ENCODE measurements around the gene STARD10. TPM values are rescaled to one million over a fixed set of nuclear protein-coding genes. Genes with fewer than 3 reads are reported as not detected.

STARD10 gene, protein sequence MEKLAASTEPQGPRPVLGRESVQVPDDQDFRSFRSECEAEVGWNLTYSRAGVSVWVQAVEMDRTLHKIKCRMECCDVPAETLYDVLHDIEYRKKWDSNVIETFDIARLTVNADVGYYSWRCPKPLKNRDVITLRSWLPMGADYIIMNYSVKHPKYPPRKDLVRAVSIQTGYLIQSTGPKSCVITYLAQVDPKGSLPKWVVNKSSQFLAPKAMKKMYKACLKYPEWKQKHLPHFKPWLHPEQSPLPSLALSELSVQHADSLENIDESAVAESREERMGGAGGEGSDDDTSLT
- total RNA-seq (2014; rRNA removed; shearing (Covaris generic)) (8.1 and 12.9 TPM in 2 replicates), total RNA-seq (2022) (10.4 and 12.1 TPM in 2 replicates), Bru-seq, nascent RNA (percentile 39 among the genes with signal in this experiment), BruChase-seq, experiment 1, labeled RNA remaining after a 6-hour chase (percentile 53 among the genes with signal in this experiment), BruChase-seq, experiment 2, labeled RNA remaining after a 2-hour chase (percentile 57 among the genes with signal in this experiment)
- long read RNA-seq, transcript STARD10-217 (3 exons, 506 nt) = minor isoform, 7 of 30 reads
- long read RNA-seq, transcript STARD10-201 (7 exons, 1,963 nt) = major isoform, 13 of 30 reads
- long read RNA-seq, partial matches to known transcripts = 0 of 30 reads
- long read RNA-seq, other reads (novel, unspliced or antisense) = 9 of 30 reads

DNA sequence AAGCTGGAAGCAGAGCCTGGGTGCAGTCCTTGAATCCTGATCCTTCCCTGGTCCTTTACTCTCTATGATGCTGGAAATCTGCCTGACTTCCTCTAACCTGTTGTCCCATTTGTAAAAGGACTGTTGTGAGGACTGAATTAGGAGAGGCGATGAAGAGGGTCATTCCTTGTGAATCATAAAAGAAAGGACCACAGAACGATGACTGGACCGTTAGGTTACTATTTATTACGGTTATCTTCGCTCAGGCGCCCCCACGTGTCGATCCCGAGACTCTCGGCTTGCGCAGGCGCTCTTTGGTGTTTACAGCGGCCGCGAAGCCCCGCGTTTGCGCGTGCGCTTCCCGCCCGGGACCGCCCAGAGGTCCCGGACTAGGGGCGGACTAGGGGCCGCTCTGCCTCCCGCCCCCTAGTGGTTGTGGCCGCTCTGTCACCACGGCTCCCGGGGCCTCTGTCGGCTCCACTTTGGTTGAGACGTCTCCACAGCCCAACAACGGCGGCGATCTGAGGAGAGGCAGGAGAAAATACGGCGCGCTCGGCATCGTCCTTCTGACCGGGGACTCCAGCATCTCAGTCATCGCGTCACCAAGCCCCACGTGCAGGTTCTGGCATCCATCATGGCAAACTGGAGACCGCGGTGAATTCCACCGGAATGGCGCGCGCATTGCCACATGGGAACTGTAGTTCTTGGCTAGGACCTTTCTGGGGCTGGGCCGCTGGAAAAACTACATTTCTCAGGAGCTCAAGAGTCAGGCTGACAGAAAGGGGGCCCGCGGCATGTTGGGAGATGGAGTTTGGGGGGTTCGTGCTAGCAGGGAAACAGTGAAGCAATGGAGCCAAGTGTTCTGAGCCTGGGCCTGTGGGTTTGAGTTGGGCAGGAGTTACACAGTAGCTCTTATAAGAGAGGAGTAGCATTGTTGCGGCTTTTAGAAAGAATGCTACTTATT, at the start of gene STARD10:
Gene STARD10, minus strand, starts transcription at position 623 of the 943 bp plus-strand sequence. CDS start 12,866 bp downstream, outside the sequence.
- CTCF ChIA-PET (ENCODE audit: unreplicated experiment) = interaction anchor here (0.6 to 2.1 kb wide), 13 partner anchors 22 to 571 kb away, joined by 3 to 18 read pairs (median 5); no protein-coding TSS in a partner anchor
- H3K27ac ChIP-seq (ENCODE audit: low read depth, low read length, poor library complexity, severe bottlenecking) = peak within 1 kb of the TSS; percentile 68
- peaks cover 30% of the 10 kb centered on the region for H3K4me1 ChIP-seq (ENCODE audit: insufficient read depth, low read length, poor library complexity, severe bottlenecking)
- POLR2A ChIA-PET = interaction anchor here (0.5 to 2.2 kb wide), 16 partner anchors 9 to 377 kb away, joined by 3 to 13 read pairs (median 4); partner anchors contain the start of gene FCHSD2
- TSS peak; percentile 73 for BruUV-seq (replicated peaks)
- peak within 1 kb of the TSS; percentile 70 for H3K4me3 ChIP-seq (ENCODE audit: low read depth, low read length, poor library complexity, severe bottlenecking)
- intact Hi-C loops (cut with micrococcal nuclease; ENCODE audit: unreplicated experiment) = loop anchor here (1.0 to 2.0 kb wide), 3 partner anchors 19 to 68 kb away; partner anchors contain the start of gene ARAP1
- no peaks in the 10 kb centered on the region for H3K36me3 ChIP-seq (ENCODE audit: insufficient read depth, low read length)
- H3K4me2 ChIP-seq (ENCODE audit: low read length) = peak within 1 kb of the TSS; percentile 79
- DNase-seq (ENCODE audit: low spot score) = peak; percentile 98
- no peak for TF ChIP-seq EZH2phosphoT487 (IDR thresholded peaks at IDR 0.05; ENCODE audit: borderline replicate concordance, low read depth, low read length)
- TF ChIP-seq, protein P1, sequence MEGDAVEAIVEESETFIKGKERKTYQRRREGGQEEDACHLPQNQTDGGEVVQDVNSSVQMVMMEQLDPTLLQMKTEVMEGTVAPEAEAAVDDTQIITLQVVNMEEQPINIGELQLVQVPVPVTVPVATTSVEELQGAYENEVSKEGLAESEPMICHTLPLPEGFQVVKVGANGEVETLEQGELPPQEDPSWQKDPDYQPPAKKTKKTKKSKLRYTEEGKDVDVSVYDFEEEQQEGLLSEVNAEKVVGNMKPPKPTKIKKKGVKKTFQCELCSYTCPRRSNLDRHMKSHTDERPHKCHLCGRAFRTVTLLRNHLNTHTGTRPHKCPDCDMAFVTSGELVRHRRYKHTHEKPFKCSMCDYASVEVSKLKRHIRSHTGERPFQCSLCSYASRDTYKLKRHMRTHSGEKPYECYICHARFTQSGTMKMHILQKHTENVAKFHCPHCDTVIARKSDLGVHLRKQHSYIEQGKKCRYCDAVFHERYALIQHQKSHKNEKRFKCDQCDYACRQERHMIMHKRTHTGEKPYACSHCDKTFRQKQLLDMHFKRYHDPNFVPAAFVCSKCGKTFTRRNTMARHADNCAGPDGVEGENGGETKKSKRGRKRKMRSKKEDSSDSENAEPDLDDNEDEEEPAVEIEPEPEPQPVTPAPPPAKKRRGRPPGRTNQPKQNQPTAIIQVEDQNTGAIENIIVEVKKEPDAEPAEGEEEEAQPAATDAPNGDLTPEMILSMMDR (conservative IDR thresholded peaks at IDR 0.05; ENCODE audit: low read length) = peak; percentile 99
- H3K79me2 ChIP-seq (ENCODE audit: insufficient read depth, low read depth, low read length) = no peaks in the 10 kb centered on the region
- H4K20me1 ChIP-seq (ENCODE audit: insufficient read depth, low read length) = no peaks in the 10 kb centered on the region
- H2AFZ ChIP-seq (ENCODE audit: low read length) = peak within 1 kb of the TSS; percentile 93
- no peaks in the 10 kb centered on the region for H3K9me3 ChIP-seq (ENCODE audit: low read length)
- no peaks in the 10 kb centered on the region for H3K9me2 ChIP-seq (ENCODE audit: insufficient read depth, low read length)

GRCh38 chr11:72842653-72843330, 48.9 kb upstream of the STARD10 start:
- no peak overlapping the region for H3K4me2 ChIP-seq (ENCODE audit: low read length)
- no peaks in the 10 kb centered on the region for H3K79me2 ChIP-seq (ENCODE audit: insufficient read depth, low read depth, low read length)
- no peak for DNase-seq (ENCODE audit: low spot score)
- H3K4me1 ChIP-seq (ENCODE audit: insufficient read depth, low read length, poor library complexity, severe bottlenecking) = no peaks in the 10 kb centered on the region
- no TSS peak for BruUV-seq (replicated peaks)
- intact Hi-C loops (cut with micrococcal nuclease; ENCODE audit: unreplicated experiment) = no loop called here
- no peak overlapping the region for H2AFZ ChIP-seq (ENCODE audit: low read length)
- no peaks in the 10 kb centered on the region for H3K9me3 ChIP-seq (ENCODE audit: low read length)
- no peak overlapping the region for H3K27ac ChIP-seq (ENCODE audit: low read depth, low read length, poor library complexity, severe bottlenecking)
- no peaks in the 10 kb centered on the region for H3K9me2 ChIP-seq (ENCODE audit: insufficient read depth, low read length)
- POLR2A ChIA-PET = no interaction called here
- TF ChIP-seq EZH2phosphoT487 (IDR thresholded peaks at IDR 0.05; ENCODE audit: borderline replicate concordance, low read depth, low read length) = no peak
- TF ChIP-seq, protein P1 (conservative IDR thresholded peaks at IDR 0.05; ENCODE audit: low read length) = no peak
- H3K4me3 ChIP-seq (ENCODE audit: low read depth, low read length, poor library complexity, severe bottlenecking) = no peak overlapping the region
- H4K20me1 ChIP-seq (ENCODE audit: insufficient read depth, low read length) = no peaks in the 10 kb centered on the region
- CTCF ChIA-PET (ENCODE audit: unreplicated experiment) = no interaction called here
- H3K36me3 ChIP-seq (ENCODE audit: insufficient read depth, low read length) = peaks cover 97% of the 10 kb centered on the region

Data from OCI-LY7 (cell line).